Stimulated activated CD4-positive, alpha-beta T cell treated with anti-CD3 and anti-CD28 coated beads, Interleukin-12 subunit alpha, Interleukin-12 subunit beta, amount 100 ng/mL, for 24 hours (primary cell): ENCODE data around the gene FLT1.

Source experiments
- DNase-seq, 2 experiments: peaks; one replicate each; pipeline ENCODE4 v3.0.0-alpha.2; 2020; ENCODE audit warnings: low read depth in 2 of 2

FLT1 gene

GRCh38 chr13:28494778-28495537 is at the start of gene FLT1:
TSS of gene FLT1 (minus strand) at chr13:28495128. CDS start at chr13:28494843, 285 bp downstream.
- peak in 1 of 2 experiments; percentile 41 for DNase-seq

GRCh38 chr13:28544026-28544425 is 49.1 kb upstream of the FLT1 start:
- DNase-seq: no peak

GRCh38 chr13:28542804-28543203 is 47.9 kb upstream of the FLT1 start:
- DNase-seq: no peak

- DNase-seq: no peak
Measured at GRCh38 chr13:28541966-28542365, 47.0 kb upstream of the FLT1 start.

GRCh38 chr13:28540612-28541011 is 45.7 kb upstream of the FLT1 start:
- no peak for DNase-seq

- DNase-seq: no peak
Measured at GRCh38 chr13:28539625-28540286, 44.8 kb upstream of the FLT1 start.

GRCh38 chr13:28538932-28539331 is 44.0 kb upstream of the FLT1 start:
- DNase-seq: no peak

- DNase-seq: no peak
Measured at GRCh38 chr13:28537171-28537570, 42.2 kb upstream of the FLT1 start.

- DNase-seq: no peak
Measured at GRCh38 chr13:28536371-28536770, 41.4 kb upstream of the FLT1 start.

GRCh38 chr13:28535734-28536133 is 40.8 kb upstream of the FLT1 start:
- DNase-seq: no peak

- no peak for DNase-seq
Measured at GRCh38 chr13:28534801-28535200, 39.9 kb upstream of the FLT1 start.

- DNase-seq: no peak
Measured at GRCh38 chr13:28534210-28534609, 39.3 kb upstream of the FLT1 start.

- no peak for DNase-seq
Measured at GRCh38 chr13:28533441-28534166, 38.7 kb upstream of the FLT1 start.

- no peak for DNase-seq
Measured at GRCh38 chr13:28533125-28533436, 38.2 kb upstream of the FLT1 start.

GRCh38 chr13:28532388-28533124 is 37.6 kb upstream of the FLT1 start:
- no peak for DNase-seq

- DNase-seq: no peak
Measured at GRCh38 chr13:28531845-28532387, 37.0 kb upstream of the FLT1 start.

- DNase-seq: no peak
Measured at GRCh38 chr13:28531077-28531844, 36.3 kb upstream of the FLT1 start.

- no peak for DNase-seq
Measured at GRCh38 chr13:28530729-28531076, 35.8 kb upstream of the FLT1 start.

GRCh38 chr13:28529836-28530235 is 34.9 kb upstream of the FLT1 start:
- no peak for DNase-seq

GRCh38 chr13:28528848-28529247 is 33.9 kb upstream of the FLT1 start:
- DNase-seq: no peak

- no peak for DNase-seq
Measured at GRCh38 chr13:28528388-28528787, 33.5 kb upstream of the FLT1 start.
